ENCODE results near the gene MAGI3.
"Not testable (repeated sequence)": the region's sequence is repeated elsewhere in the genome, so short reads cannot be mapped to it uniquely, and the experiment has no call there.

The MAGI3 gene

DNA sequence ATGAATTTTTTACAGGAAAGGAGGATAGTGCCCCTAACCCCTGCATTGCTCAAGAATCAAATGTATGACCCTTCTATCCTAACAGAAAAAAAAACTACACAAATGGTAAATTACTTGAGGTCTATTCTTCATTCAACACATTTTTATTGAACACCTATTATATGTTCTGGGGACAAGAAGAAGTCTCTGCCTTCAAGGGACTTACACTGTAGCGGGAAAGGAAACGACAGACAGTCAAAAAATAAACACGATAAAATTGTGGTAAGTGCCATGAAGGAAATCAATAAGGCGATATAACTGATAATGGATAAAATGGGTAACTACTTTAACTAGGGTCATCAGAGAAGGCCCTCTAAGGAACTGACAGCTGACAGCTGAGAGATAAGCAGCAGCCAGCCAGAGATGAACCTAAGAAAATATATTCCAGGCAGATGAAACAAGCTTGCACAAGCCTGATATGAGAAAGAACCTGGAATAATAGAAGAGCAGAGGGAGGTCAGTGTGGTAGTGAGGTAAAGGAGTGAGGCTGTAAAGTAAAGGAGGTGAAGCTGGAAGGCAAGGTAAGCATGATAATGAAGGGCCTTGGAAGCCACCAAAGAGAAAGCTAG, 302.6 kb downstream of the MAGI3 start:
- DNase-seq (ENCODE audit: low read depth) = no peak

DNA sequence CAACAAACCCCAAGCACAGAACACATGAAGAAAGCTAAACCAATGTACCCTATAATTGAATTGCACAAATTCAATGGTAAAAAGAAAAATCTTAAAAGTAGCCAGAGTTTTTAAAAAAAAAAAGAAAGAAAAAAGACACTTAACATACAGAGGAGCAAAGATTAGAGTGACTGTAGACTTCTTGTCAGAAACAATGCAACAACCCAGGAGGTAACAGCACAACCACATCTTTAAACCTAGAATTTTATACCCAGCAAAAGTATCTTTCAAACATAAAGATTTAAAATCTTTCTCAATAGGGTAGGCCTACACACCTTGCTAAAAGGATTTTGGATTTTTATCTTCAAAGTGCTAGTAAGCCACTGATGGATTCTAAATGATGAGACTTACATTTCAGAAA, 304.6 kb downstream of the MAGI3 start:
- no peak for DNase-seq (ENCODE audit: low read depth)

DNA sequence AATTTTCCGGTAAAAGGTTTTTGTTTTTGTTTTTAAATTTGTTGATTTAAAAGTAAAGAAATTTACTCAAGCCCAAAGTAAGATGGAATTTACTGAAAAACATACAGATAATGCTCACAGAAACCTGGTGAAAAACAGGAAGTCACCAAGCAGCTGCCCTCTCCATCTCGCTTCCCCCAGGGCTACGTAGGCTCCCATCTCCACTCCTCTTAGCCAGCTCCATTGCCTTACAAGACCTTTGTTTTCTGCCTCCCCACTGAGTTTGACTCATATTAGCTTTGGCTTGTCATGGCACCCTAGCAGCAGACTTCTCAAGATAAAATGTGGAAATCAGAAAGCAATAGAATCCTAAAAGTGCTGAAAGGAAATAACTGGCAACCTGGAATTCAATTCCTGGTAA, 311.1 kb downstream of the MAGI3 start:
- no peak for DNase-seq (ENCODE audit: low read depth)

GRCh38 chr1:113714606-113715269, 324.4 kb downstream of the MAGI3 start:
- no peak for DNase-seq (ENCODE audit: low read depth)

GRCh38 chr1:113717506-113717905, 327.2 kb downstream of the MAGI3 start:
- not testable (repeated sequence) for DNase-seq (ENCODE audit: low read depth)

GRCh38 chr1:113718621-113719020, 328.3 kb downstream of the MAGI3 start:
- DNase-seq (ENCODE audit: low read depth) = not testable (repeated sequence)

GRCh38 chr1:113721010-113721409, 330.7 kb downstream of the MAGI3 start:
- no peak for DNase-seq (ENCODE audit: low read depth)

DNA sequence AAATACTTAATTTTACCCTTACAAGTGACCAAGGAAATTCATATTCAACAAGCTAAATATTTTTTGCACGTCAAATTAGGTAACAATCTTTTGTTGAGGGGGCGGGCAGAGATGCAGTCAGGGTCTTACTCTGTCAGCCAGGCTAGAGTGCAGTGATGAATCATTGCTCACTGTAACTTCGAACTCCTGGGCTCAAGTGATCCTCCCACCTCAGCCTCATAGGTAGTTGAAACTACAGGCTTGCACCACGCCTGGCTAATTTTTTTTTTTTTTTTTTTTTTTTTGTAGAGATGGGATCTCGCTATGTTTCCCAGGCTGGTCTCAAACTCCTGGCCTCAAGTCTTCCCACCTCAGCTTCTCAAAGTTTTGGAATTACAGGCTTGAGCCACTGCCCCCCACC, 342.5 kb downstream of the MAGI3 start:
- DNase-seq (ENCODE audit: low read depth) = no peak

DNA sequence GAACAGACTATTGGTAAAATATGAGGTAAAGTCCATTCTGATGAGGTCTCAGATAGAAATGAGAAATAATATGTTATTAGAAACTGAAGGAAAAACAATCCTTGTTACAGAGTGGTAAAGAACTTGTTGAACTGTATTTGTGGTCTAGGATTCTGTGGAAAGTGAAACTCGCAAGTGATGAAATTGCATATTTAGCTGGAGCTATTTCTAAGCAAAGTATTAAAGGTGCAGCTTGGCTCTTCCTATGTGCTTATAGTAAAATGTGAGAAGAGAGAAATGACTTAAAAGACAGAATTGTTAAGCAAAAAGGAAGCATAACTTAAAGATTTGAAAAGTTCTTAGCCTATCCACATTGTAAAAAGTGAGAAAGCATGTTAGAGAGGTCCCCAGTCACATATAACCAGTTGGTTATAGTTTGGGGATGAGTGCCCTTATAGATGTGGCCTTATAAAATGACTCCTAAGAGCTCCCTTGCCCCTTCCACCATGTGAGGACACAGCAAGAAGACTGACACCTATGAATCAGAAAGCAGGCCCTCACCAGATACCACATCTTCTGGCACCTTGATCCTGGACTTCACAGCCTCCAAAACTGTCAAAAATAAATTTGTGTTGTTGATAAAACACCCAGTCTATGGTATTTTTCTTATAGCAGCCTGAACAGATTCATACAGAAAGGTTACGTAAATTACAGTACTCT, 344.2 kb downstream of the MAGI3 start:
- no peak for DNase-seq (ENCODE audit: low read depth)

All from stimulated activated CD8-positive, alpha-beta memory T cell treated with anti-CD3 and anti-CD28 coated beads, Interleukin-12 subunit alpha, Interleukin-12 subunit beta, amount 100 ng/mL, for 4 hours (primary cell).